Duodenal mucosa (tissue), 2 donors: ENCODE data around the gene SLC23A1.
A peak's percentile ranks its signal among the peaks of the same experiment; 100 is the strongest.
"Not testable (repeated sequence)": the region's sequence is repeated elsewhere in the genome, so short reads cannot be mapped to it uniquely, and the experiment has no call there.

Experiments used
- H3K27ac ChIP-seq: one replicate; pipeline ENCODE4 v1.7.0; 2013; ENCODE audit warnings: low read depth, low read length
- H3K27me3 ChIP-seq, 2 donors: one replicate each; pipeline ENCODE4 v1.7.0; 2013; ENCODE audit warnings: low read length in 2 of 2, control low read depth in 1 of 2; ENCODE audit not compliant: insufficient read depth in 2 of 2, control insufficient read depth in 1 of 2
- H3K36me3 ChIP-seq, 2 donors: one replicate each; pipeline ENCODE4 v1.7.0; 2013; ENCODE audit warnings: low read length in 2 of 2, control low read depth in 1 of 2; ENCODE audit not compliant: insufficient read depth in 2 of 2, control insufficient read depth in 1 of 2
- H3K4me1 ChIP-seq, 2 donors: one replicate each; pipeline ENCODE4 v1.7.0; 2013; ENCODE audit warnings: low read length in 2 of 2, control low read depth in 1 of 2; ENCODE audit not compliant: insufficient read depth in 2 of 2, control insufficient read depth in 1 of 2
- H3K4me3 ChIP-seq, 2 donors: one replicate each; pipeline ENCODE4 v1.7.0; 2013; ENCODE audit warnings: low read length in 2 of 2, low read depth in 1 of 2
- H3K9ac ChIP-seq, 2 donors: one replicate each; pipeline ENCODE4 v1.7.0; 2013; ENCODE audit warnings: low read length in 2 of 2, low read depth in 1 of 2
- H3K9me3 ChIP-seq, 2 donors: one replicate each; pipeline ENCODE4 v1.7.0; 2013; ENCODE audit warnings: low read length in 2 of 2, control low read depth in 1 of 2; ENCODE audit not compliant: control insufficient read depth in 1 of 2

SLC23A1 gene

GRCh38 chr5:139416651-139417050 lies 33.6 kb upstream of the SLC23A1 start:
- H3K4me3 ChIP-seq = no peak overlapping the region
- no peak overlapping the region for H3K27ac ChIP-seq
- H3K4me1 ChIP-seq = peaks cover 50 to 54% of the 10 kb centered on the region in 2 donors
- no peaks in the 10 kb centered on the region for H3K9me3 ChIP-seq
- no peaks in the 10 kb centered on the region for H3K36me3 ChIP-seq
- no peak overlapping the region for H3K9ac ChIP-seq
- no peaks in the 10 kb centered on the region for H3K27me3 ChIP-seq

- no peak overlapping the region for H3K9ac ChIP-seq
- H3K9me3 ChIP-seq = no peaks in the 10 kb centered on the region
- H3K36me3 ChIP-seq = no peaks in the 10 kb centered on the region
- H3K27me3 ChIP-seq = no peaks in the 10 kb centered on the region
- peaks cover 50 to 54% of the 10 kb centered on the region in 2 donors for H3K4me1 ChIP-seq
- H3K27ac ChIP-seq = no peak overlapping the region
- H3K4me3 ChIP-seq = no peak overlapping the region
Measured at GRCh38 chr5:139415869-139416268, 32.8 kb upstream of the SLC23A1 start.

DNA sequence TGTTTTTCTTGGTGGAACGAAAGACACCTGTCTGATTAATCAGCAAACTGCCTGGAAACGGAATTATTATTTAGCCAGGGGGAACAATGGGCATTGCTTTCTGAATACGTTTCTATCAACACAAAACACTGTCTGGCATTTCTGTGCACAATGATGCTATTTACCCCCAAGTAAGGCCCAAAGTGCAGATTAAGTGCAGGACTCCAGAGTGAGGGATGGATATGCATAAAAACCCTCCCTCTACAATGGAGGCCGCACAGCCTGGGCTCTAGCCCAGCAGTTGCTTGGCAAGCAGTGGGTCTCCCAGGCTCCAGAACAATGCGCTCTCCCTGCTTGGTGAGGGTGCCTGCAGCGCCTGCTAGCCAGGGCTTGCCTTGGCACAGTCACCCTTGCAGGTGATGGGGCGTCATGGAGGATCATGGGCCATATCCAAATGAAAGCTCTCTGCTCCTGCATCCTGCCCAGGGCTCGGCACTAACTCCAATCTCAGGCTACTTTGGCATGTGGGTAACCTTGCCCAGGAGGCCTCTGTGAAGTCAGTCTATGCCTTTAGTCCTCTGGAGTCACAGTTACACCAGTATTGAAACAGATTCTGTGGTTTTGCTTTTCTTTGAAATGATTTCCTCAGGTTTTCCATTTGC lies 32.2 kb upstream of the SLC23A1 start:
- H3K36me3 ChIP-seq = no peaks in the 10 kb centered on the region
- peak overlapping the region; percentile 15 to 22 for H3K9ac ChIP-seq
- H3K27me3 ChIP-seq = no peaks in the 10 kb centered on the region
- H3K9me3 ChIP-seq = no peaks in the 10 kb centered on the region
- H3K4me1 ChIP-seq = peaks cover 50 to 54% of the 10 kb centered on the region in 2 donors
- H3K27ac ChIP-seq = no peak overlapping the region
- H3K4me3 ChIP-seq = peak overlapping the region in 1 of 2 donors; percentile 2

- no peaks in the 10 kb centered on the region for H3K36me3 ChIP-seq
- peak overlapping the region; percentile 15 to 22 for H3K9ac ChIP-seq
- H3K4me3 ChIP-seq = peak overlapping the region in 1 of 2 donors; percentile 14
- H3K4me1 ChIP-seq = peaks cover 45 to 48% of the 10 kb centered on the region in 2 donors
- H3K27ac ChIP-seq = peak overlapping the region; percentile 6
- no peaks in the 10 kb centered on the region for H3K27me3 ChIP-seq
- no peaks in the 10 kb centered on the region for H3K9me3 ChIP-seq
Measured at GRCh38 chr5:139414581-139415130, 31.6 kb upstream of the SLC23A1 start.

DNA sequence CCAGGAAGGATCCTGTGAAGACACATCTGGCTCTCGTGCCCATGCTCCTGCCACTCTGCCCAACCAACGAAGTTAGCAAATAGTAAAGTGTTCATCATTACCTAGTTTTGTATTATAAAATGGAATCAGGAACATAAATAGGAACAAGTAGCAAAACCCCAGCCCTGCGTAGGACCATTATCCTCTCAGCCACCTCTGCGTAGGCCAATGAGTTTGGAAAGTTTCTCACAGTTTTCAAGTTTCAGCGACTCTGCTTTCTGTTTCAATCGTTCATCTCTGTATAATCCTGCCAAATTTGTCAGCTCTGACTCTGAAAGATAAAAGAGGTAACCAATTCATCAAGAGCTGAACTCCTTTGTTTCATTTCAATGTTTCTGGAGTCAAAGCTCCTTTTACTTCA lies 30.9 kb upstream of the SLC23A1 start:
- Histone ChIP-seq H3K4me3 (no peak overlapping the region), H3K9me3 (no peaks in the 10 kb centered on the region), H3K27ac (no peak overlapping the region), H3K36me3 (no peaks in the 10 kb centered on the region), H3K27me3 (no peaks in the 10 kb centered on the region), H3K4me1 (peaks cover 38 to 41% of the 10 kb centered on the region in 2 donors), H3K9ac (peak overlapping the region in 1 of 2 donors; percentile 22)

GRCh38 chr5:139413153-139413552 lies 30.1 kb upstream of the SLC23A1 start:
- Histone ChIP-seq H3K4me3 (no peak overlapping the region), H3K27ac (no peak overlapping the region), H3K27me3 (no peaks in the 10 kb centered on the region), H3K9me3 (no peaks in the 10 kb centered on the region), H3K36me3 (no peaks in the 10 kb centered on the region), H3K9ac (no peak overlapping the region), H3K4me1 (peaks cover 30 to 34% of the 10 kb centered on the region in 2 donors)

GRCh38 chr5:139410993-139411828 lies 28.1 kb upstream of the SLC23A1 start:
- no peak overlapping the region for H3K27ac ChIP-seq
- no peaks in the 10 kb centered on the region for H3K9me3 ChIP-seq
- H3K27me3 ChIP-seq = no peaks in the 10 kb centered on the region
- no peak overlapping the region for H3K9ac ChIP-seq
- H3K4me3 ChIP-seq = no peak overlapping the region
- H3K36me3 ChIP-seq = no peaks in the 10 kb centered on the region
- peaks cover 23 to 34% of the 10 kb centered on the region in 2 donors for H3K4me1 ChIP-seq

- no peak overlapping the region for H3K9ac ChIP-seq
- H3K27ac ChIP-seq = no peak overlapping the region
- H3K27me3 ChIP-seq = no peaks in the 10 kb centered on the region
- no peaks in the 10 kb centered on the region for H3K36me3 ChIP-seq
- H3K4me1 ChIP-seq = peaks cover 19 to 28% of the 10 kb centered on the region in 2 donors
- H3K4me3 ChIP-seq = no peak overlapping the region
- H3K9me3 ChIP-seq = no peaks in the 10 kb centered on the region
Measured at GRCh38 chr5:139410121-139410992, 27.3 kb upstream of the SLC23A1 start.

DNA sequence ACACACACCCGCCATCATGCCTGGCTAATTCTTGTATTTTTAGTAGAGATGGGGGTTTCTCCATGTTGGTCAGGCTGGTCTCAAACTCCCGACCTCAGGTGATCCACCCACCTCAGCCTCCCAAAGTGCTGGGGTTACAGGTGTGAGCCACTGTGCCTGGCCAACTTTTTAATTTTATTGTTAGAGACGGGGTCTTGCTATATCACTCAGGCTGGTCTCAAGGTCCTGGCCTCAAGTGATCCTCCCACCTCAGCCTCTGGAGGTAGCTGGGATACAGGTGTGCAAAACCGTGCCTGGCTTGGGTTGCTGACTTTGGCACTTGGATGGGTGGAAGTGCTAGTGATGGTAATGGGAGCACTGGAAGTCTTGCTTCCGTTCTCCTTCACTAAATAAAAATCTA lies 26.0 kb upstream of the SLC23A1 start:
- H3K27ac ChIP-seq = not testable (repeated sequence)

More for the DNA sequence above, 26.0 kb upstream of the SLC23A1 start:
- not testable (repeated sequence) for H3K9ac ChIP-seq, H3K9me3 ChIP-seq, H3K4me3 ChIP-seq, H3K36me3 ChIP-seq, H3K27me3 ChIP-seq
- peaks cover 15 to 22% of the 10 kb centered on the region in 2 donors for H3K4me1 ChIP-seq
